Mesodermal cell (in vitro differentiated cells): ENCODE measurements around the gene UVRAG.

ENCODE experiments used
- H3K27ac ChIP-seq: 2 replicates; pipeline ENCODE4 v1.7.0; 2013; ENCODE audit warnings: mild to moderate bottlenecking, low read depth, low read length, moderate library complexity; ENCODE audit not compliant: severe bottlenecking
- H3K36me3 ChIP-seq: 2 replicates; pipeline ENCODE4 v1.7.1; 2013; ENCODE audit warnings: mild to moderate bottlenecking, low read length, moderate library complexity; ENCODE audit not compliant: control insufficient read depth, insufficient read depth
- H3K4me1 ChIP-seq: one replicate; pipeline ENCODE4 v1.7.1; 2013; ENCODE audit warnings: mild to moderate bottlenecking, low read length; ENCODE audit not compliant: insufficient read depth, control insufficient read depth, poor library complexity, severe bottlenecking
- H3K4me3 ChIP-seq: 2 replicates; pipeline ENCODE4 v1.7.0; 2013; ENCODE audit warnings: low read length, control low read depth, mild to moderate bottlenecking; ENCODE audit not compliant: insufficient read depth, poor library complexity, severe bottlenecking; ENCODE audit errors: extremely low read depth
- H3K9me3 ChIP-seq: 2 replicates; pipeline ENCODE4 v1.7.1; 2013; ENCODE audit warnings: mild to moderate bottlenecking, low read length, moderate library complexity; ENCODE audit not compliant: control insufficient read depth
- WGBS, 2 experiments: methylation state at CpG; one replicate each; pipeline ENCODE4 v1.1.5; 2013; ENCODE audit warnings: missing lambda C conversion rate in 2 of 2; ENCODE audit not compliant: insufficient coverage in 2 of 2; 5-methylcytosine and 5-hydroxymethylcytosine counted together

UVRAG gene

GRCh38 chr11:75775056-75775455 lies 40.0 kb upstream of the UVRAG start:
- H3K36me3 ChIP-seq, result no peaks in the 10 kb centered on the region
- no peaks in the 10 kb centered on the region for H3K9me3 ChIP-seq

DNA sequence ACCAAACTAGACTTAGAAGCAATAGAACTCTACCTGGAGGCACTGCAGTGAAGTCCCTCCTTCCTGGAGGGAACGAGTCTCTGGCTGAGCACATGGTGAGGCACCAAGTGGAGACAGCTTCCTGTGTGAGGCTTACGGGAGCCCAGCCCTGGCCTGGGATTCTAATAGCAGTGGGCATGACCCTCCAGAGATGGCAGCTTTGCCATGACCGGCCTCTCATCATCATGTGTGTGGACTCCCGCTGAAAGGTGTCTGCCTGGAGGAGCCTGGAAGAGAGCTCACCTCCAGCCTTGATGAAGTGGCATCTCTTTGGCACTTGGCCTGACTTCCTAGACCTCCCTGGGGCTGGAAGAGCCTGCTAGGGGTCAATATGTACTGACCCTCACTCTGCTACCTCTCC lies 38.5 kb upstream of the UVRAG start:
- H3K9me3 ChIP-seq, result no peaks in the 10 kb centered on the region
- H3K36me3 ChIP-seq, result no peaks in the 10 kb centered on the region
- WGBS, 2 experiments, result 86 to 89% methylated on average over 4 of the region's 4 CpGs
- peaks cover 10% of the 10 kb centered on the region for H3K4me1 ChIP-seq
- no peak overlapping the region for H3K27ac ChIP-seq
- H3K4me3 ChIP-seq, result no peak overlapping the region

More at GRCh38 chr11:75775056-75775455, 40.0 kb upstream of the UVRAG start:
- Histone ChIP-seq H3K27ac (no peak overlapping the region), H3K4me1 (peaks cover 10% of the 10 kb centered on the region), H3K4me3 (no peak overlapping the region)
- 80% methylated on average over 1 of the region's 3 CpGs; no CpG with 5 or more reads in 1 of the 2 experiments for WGBS, 2 experiments

GRCh38 chr11:75777461-75778110 lies 37.4 kb upstream of the UVRAG start:
- 94 to 95% methylated on average over 10 of the region's 13 CpGs for WGBS, 2 experiments
- H3K36me3 ChIP-seq, result no peaks in the 10 kb centered on the region

DNA sequence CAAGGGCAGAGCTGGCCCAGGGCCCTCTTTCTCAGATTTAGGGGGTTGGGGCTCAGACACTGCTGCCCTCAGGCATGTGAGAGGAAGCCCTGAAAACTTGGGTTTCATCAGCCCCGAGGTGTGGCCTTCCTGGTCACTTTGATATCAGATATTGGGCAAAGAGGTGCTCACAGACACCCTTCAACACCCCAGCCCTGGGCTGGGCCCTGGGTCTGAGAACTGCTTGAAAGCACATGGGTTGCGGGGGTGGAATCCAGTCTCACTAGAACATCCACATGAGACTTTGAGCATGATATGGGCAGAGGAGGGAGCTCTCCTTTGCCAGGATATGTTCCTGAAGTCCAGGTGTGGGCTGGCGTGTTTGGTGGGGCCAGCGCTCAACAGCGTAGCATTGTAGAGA lies 36.0 kb upstream of the UVRAG start:
- Histone ChIP-seq H3K27ac (no peak overlapping the region), H3K9me3 (no peaks in the 10 kb centered on the region), H3K4me3 (no peak overlapping the region), H3K4me1 (peaks cover 13% of the 10 kb centered on the region), H3K36me3 (no peaks in the 10 kb centered on the region)
- WGBS, 2 experiments, result 90 to 100% methylated on average over 4 of the region's 5 CpGs

More at GRCh38 chr11:75777461-75778110, 37.4 kb upstream of the UVRAG start:
- Histone ChIP-seq H3K4me3 (no peak overlapping the region), H3K4me1 (peaks cover 10% of the 10 kb centered on the region), H3K27ac (no peak overlapping the region), H3K9me3 (no peaks in the 10 kb centered on the region)

- no peak overlapping the region for H3K27ac ChIP-seq
- no peaks in the 10 kb centered on the region for H3K36me3 ChIP-seq
- H3K9me3 ChIP-seq, result no peaks in the 10 kb centered on the region
- peaks cover 13% of the 10 kb centered on the region for H3K4me1 ChIP-seq
- no peak overlapping the region for H3K4me3 ChIP-seq
- WGBS, 2 experiments, result 100% methylated on average over 1 of the region's 2 CpGs
Measured at GRCh38 chr11:75779960-75780359, 35.0 kb upstream of the UVRAG start.

DNA sequence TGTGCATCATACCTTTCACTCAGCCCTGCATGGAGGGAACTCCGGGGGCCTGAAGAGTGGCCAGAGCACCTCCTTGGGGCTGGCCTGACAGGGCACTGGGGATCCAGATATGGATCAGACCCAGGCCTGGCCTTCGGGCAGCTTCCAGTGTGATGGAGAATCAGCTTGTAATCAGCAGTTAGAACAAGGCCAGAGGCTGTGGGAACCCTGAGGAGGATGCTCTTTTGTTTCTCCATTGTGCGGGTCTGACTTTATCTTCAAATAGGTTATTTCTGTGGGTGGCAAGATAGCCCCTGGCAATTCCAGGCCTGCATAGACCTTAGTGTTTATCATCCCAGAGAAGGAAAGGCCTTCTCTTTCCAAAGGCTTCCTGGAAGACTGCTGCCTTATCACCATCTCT lies 34.1 kb upstream of the UVRAG start:
- no peak overlapping the region for H3K27ac ChIP-seq
- no peaks in the 10 kb centered on the region for H3K9me3 ChIP-seq
- no peaks in the 10 kb centered on the region for H3K36me3 ChIP-seq
- WGBS, 2 experiments, result 90 to 100% methylated on average over 2 to 3 of the region's 3 CpGs
- peaks cover 13% of the 10 kb centered on the region for H3K4me1 ChIP-seq
- no peak overlapping the region for H3K4me3 ChIP-seq

DNA sequence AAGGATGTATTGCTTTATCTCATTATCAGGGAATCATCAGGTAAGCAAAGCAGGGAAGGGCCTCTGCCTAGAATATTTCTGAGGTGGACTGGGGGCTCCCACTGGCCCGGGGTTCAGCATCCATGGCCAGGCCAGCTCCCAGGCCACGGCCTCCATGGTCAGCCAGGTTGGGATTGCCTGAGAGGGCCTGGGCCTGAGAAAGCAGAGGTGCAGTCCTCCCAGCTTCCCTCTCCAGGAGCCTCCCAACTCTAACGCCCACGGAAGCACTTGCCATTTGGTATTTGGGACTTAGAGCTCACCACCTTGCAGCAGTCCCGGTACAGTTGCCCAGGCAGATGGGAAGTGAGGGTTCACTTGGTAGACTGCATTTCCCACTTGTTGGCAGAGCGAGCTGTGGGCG lies 33.7 kb upstream of the UVRAG start:
- H3K4me3 ChIP-seq, result no peak overlapping the region

DNA sequence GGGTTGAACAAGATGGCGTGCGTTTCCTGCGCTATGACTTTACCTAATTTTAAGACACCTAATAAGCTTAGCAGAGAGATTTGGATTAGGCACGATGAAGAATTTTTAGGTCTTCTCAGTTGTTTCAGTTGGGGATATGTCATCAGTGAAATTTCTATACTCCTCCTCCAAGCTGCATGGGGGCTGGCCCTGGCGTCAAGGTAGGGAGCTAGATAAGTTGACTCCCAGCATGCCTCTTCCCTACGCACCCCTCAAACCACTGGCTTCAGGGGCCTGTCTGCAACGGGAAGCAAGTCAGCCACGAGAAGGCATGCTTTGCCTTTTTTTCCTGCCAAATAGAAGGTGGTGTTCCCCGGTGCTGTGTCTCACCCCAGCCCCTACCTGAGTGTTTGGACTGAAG lies 33.2 kb upstream of the UVRAG start:
- Histone ChIP-seq H3K27ac (no peak overlapping the region), H3K9me3 (no peaks in the 10 kb centered on the region), H3K4me3 (no peak overlapping the region), H3K36me3 (no peaks in the 10 kb centered on the region), H3K4me1 (peaks cover 13% of the 10 kb centered on the region)
- 94 to 100% methylated on average over 3 to 4 of the region's 9 CpGs for WGBS, 2 experiments

More for the DNA sequence above, 33.7 kb upstream of the UVRAG start:
- no peaks in the 10 kb centered on the region for H3K9me3 ChIP-seq
- no peak overlapping the region for H3K27ac ChIP-seq
- WGBS, 2 experiments, result 95 to 97% methylated on average over 5 of the region's 7 CpGs
- peaks cover 13% of the 10 kb centered on the region for H3K4me1 ChIP-seq
- no peaks in the 10 kb centered on the region for H3K36me3 ChIP-seq

DNA sequence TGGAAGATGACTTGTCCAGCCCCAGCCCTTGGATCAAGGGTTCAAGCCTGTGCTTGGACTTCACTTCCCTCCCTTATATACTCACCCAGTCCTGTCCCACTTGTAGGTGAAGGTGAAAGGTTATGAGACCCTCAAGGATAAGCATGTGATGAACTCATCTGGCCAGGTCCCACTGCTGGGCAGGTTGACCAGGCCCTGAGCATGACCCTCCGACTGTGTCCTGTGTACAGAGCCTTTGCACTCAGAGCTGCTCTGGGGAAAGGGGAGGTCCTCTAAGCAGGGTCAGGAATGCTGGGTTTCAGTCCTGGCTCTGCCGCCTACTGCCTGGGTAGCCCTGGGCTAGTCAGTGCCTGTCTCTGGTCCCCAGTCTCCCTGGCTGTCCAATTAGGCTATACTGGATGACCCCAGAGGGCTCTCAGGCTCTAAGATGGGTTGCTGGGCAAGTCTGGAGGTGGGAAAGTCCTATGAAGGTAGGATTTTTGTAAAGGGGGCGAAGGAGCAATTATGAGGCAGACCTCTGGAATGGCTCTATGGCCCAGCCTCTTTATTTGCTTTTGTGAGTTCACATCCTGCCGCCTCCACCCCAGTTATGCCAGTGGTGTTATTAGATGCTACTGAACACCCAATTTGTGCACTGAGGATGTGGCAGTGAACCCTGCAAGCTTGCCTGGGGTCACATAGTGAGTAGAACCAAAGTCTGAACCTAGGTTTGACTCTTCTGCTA lies 32.3 kb upstream of the UVRAG start:
- H3K9me3 ChIP-seq, result no peaks in the 10 kb centered on the region
- peaks cover 6% of the 10 kb centered on the region for H3K4me1 ChIP-seq
- 93 to 100% methylated on average over 4 of the region's 4 CpGs for WGBS, 2 experiments
- H3K4me3 ChIP-seq, result no peak overlapping the region
- H3K27ac ChIP-seq, result no peak overlapping the region
- H3K36me3 ChIP-seq, result no peaks in the 10 kb centered on the region

DNA sequence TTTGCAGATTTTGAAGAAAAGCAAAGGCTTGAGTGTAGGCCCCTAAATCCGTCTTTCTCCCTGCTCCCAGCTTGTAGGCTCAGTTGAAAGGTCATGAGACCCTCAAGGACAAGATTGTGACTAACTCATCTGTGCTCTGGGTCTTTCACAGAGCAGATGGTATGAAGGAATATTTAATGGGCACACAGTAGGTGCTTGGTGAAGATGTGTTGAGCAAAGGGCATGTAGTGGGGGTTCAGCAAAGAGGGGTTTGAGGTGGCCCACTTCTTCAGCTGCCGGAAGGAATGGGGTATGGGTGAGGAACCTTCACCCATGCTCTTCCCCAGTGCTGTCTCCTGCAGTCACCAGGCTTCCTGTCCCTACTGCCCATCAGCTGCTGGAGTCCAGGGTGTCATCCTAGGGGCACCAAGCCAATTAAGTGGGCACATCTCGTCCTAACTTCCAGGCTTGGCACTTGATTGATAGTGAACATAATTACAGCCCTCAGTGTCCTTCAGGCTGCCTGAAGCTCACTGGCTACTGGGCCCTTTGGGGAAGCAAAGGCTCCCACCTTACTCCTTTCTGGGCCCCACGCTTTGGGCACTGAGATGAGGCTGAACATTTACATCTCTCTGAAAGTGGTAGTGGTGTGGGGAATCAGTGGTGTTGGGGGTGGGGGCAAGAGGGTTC lies 31.5 kb upstream of the UVRAG start:
- Histone ChIP-seq H3K9me3 (no peaks in the 10 kb centered on the region), H3K36me3 (no peaks in the 10 kb centered on the region), H3K27ac (no peak overlapping the region), H3K4me1 (peaks cover 3% of the 10 kb centered on the region), H3K4me3 (no peak overlapping the region)
- WGBS, 2 experiments, result 88 to 89% methylated on average over 2 to 3 of the region's 4 CpGs
